Keratinocyte (primary cell): ENCODE measurements around the gene TP63. TPM values are rescaled to one million over a fixed set of nuclear protein-coding genes. Genes with fewer than 3 reads are reported as not detected.
A peak's percentile ranks its signal among the peaks of the same experiment; 100 is the strongest.

Experiments used
- DNase-seq: peaks from one replicate; pipeline ENCODE4 v3.0.0-alpha.2; 2011; ENCODE audit warnings: low read depth, missing footprints, low spot score
- FAIRE-seq: peaks from 2 replicates; lab custom pipeline; 2011; peaks lifted over from hg19 to GRCh38; lab: Jason Lieb, UNC
- H2AFZ ChIP-seq: 2 replicates; pipeline ENCODE4 v1.6.0; 2012; ENCODE audit warnings: low read length, control low read depth, inconsistent platforms; ENCODE audit not compliant: control insufficient read depth
- H3K27ac ChIP-seq: 2 replicates; pipeline ENCODE4 v1.5.1; 2011; ENCODE audit warnings: low read length; ENCODE audit not compliant: control insufficient read depth, insufficient read depth
- H3K27me3 ChIP-seq: 3 replicates; pipeline ENCODE4 v1.6.0; 2011; ENCODE audit warnings: low read length; ENCODE audit not compliant: control insufficient read depth, insufficient read depth; ENCODE audit errors: extremely low read depth
- H3K36me3 ChIP-seq, 2 experiments: 2 replicates in 1 of 2; 3 replicates in 1 of 2; pipeline ENCODE4 v1.5.1; 2011; ENCODE audit warnings: low read length in 2 of 2, mild to moderate bottlenecking in 1 of 2; ENCODE audit not compliant: control insufficient read depth in 2 of 2, insufficient read depth in 2 of 2; ENCODE audit errors: extremely low read depth in 1 of 2
- H3K4me1 ChIP-seq: 3 replicates; pipeline ENCODE4 v1.5.1; 2011; ENCODE audit warnings: low read length; ENCODE audit not compliant: control insufficient read depth, insufficient read depth; ENCODE audit errors: extremely low read depth
- H3K4me2 ChIP-seq: 3 replicates; pipeline ENCODE4 v1.6.0; 2011; ENCODE audit warnings: low read depth, low read length; ENCODE audit not compliant: control insufficient read depth, insufficient read depth; ENCODE audit errors: extremely low read depth
- H3K4me3 ChIP-seq, 3 experiments: fragments of 200-600 bp in 1 of 3; sonication (generic) in 1 of 3; 2 replicates in 2 of 3; 3 replicates in 1 of 3; pipeline ENCODE4 v1.5.1; 2011 to 2016; ENCODE audit warnings: low read length in 3 of 3, mild to moderate bottlenecking in 3 of 3, control low read depth in 2 of 3, inconsistent platforms in 1 of 3, low read depth in 1 of 3, mixed read lengths in 1 of 3, mixed run types in 1 of 3, moderate library complexity in 1 of 3; ENCODE audit not compliant: control insufficient read depth in 2 of 3, insufficient read depth in 2 of 3; ENCODE audit errors: extremely low read depth in 1 of 3
- H3K79me2 ChIP-seq: 2 replicates; pipeline ENCODE4 v1.6.0; 2012; ENCODE audit warnings: low read length; ENCODE audit not compliant: control insufficient read depth, insufficient read depth
- H3K9ac ChIP-seq: 3 replicates; pipeline ENCODE4 v1.6.0; 2011; ENCODE audit warnings: low read length; ENCODE audit not compliant: control insufficient read depth, insufficient read depth; ENCODE audit errors: extremely low read depth
- H3K9me1 ChIP-seq: 3 replicates; pipeline ENCODE4 v1.6.0; 2011; ENCODE audit warnings: low read length; ENCODE audit not compliant: control insufficient read depth, insufficient read depth; ENCODE audit errors: extremely low read depth
- H3K9me3 ChIP-seq: 2 replicates; pipeline ENCODE4 v1.5.1; 2012; ENCODE audit warnings: low read depth, low read length; ENCODE audit not compliant: control insufficient read depth
- H4K20me1 ChIP-seq: 3 replicates; pipeline ENCODE4 v1.6.0; 2011; ENCODE audit warnings: low read length; ENCODE audit not compliant: control insufficient read depth, insufficient read depth; ENCODE audit errors: extremely low read depth
- EZH2 ChIP-seq: IDR thresholded peaks from one replicate; pipeline ENCODE4 v1.6.1; 2012; ENCODE audit warnings: inconsistent platforms, mild to moderate bottlenecking, low read length, moderate library complexity
- dilution Hi-C: fragments of 300-500 bp; cut with MboI; formaldehyde crosslinking; loops from one replicate; pipeline ENCODE4 v1.7.0; 2020; ENCODE audit warnings: low sequenced_read_pairs; ENCODE audit not compliant: extremely low pct_ligation_motif_present
- polyA plus RNA-seq, 5 experiments: library from polyadenylated mRNA; depleted of rRNA in 3 of 5; stranded (reverse) in 3 of 5; stranded (forward) in 1 of 5; unstranded in 1 of 5; fragments of >200 nt; gene quantifications; 1 replicate in 1 of 5; 2 replicates in 3 of 5; 3 replicates in 1 of 5; pipeline versions ENCODE4 v1.2.1 to v1.2.3, GENCODE V29; 2011 to 2012; ENCODE audit warnings: missing spikeins in 2 of 5, low read depth in 1 of 5, low replicate concordance in 1 of 5
- TF ChIP-seq, protein P1 (sequence below), 3 experiments: IDR thresholded peaks in 1 of 3; conservative IDR thresholded peaks in 1 of 3; optimal IDR thresholded peaks in 1 of 3; 2 replicates in 2 of 3; 3 replicates in 1 of 3; pipeline versions ENCODE3 to v1.5.1; 2011; ENCODE audit warnings: low read length in 3 of 3, mild to moderate bottlenecking in 3 of 3, moderate library complexity in 2 of 3, control low read depth in 1 of 3, inconsistent platforms in 1 of 3; ENCODE audit not compliant: insufficient read depth in 2 of 3; ENCODE audit errors: extremely low read depth in 1 of 3

TP63 gene
- polyA plus RNA-seq, 1 donor (not counting 4 experiments of a cell fraction or from before 2014, with no cell fraction given) = 214 TPM

DNA sequence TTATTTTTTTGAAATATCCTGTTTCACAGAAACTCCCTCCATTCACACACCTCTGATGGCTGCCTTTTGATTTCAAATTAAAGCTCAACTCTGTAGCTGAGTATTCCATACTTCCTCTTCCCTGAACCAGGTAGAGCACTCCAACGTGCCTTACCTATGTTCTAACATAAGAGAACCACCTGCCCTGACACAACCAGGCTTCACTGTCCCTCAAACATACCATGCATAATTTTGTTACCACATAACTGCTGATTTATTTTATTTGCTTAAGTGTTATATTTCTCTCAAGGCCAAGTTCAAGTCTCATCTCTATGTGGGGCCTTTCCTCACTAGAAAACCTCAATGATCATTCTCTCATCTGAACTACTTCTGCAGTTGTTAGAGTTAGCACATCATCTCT is 279.8 kb downstream of the TP63 start:
- Histone ChIP-seq H3K9me3 (no peaks in the 10 kb centered on the region), H3K4me2 (no peak overlapping the region), H3K4me1 (peaks cover 74% of the 10 kb centered on the region), H3K9ac (no peak overlapping the region), H3K79me2 (no peaks in the 10 kb centered on the region), H2AFZ (no peak overlapping the region), H3K27me3 (no peaks in the 10 kb centered on the region), H3K4me3 (no peak overlapping the region), H4K20me1 (no peaks in the 10 kb centered on the region), H3K36me3 (no peaks in the 10 kb centered on the region), H3K9me1 (no peaks in the 10 kb centered on the region), H3K27ac (peak overlapping the region; percentile 99)
- TF ChIP-seq, protein P1, sequence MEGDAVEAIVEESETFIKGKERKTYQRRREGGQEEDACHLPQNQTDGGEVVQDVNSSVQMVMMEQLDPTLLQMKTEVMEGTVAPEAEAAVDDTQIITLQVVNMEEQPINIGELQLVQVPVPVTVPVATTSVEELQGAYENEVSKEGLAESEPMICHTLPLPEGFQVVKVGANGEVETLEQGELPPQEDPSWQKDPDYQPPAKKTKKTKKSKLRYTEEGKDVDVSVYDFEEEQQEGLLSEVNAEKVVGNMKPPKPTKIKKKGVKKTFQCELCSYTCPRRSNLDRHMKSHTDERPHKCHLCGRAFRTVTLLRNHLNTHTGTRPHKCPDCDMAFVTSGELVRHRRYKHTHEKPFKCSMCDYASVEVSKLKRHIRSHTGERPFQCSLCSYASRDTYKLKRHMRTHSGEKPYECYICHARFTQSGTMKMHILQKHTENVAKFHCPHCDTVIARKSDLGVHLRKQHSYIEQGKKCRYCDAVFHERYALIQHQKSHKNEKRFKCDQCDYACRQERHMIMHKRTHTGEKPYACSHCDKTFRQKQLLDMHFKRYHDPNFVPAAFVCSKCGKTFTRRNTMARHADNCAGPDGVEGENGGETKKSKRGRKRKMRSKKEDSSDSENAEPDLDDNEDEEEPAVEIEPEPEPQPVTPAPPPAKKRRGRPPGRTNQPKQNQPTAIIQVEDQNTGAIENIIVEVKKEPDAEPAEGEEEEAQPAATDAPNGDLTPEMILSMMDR (optimal IDR thresholded peaks at IDR 0.05 in 1 of 3, IDR thresholded peaks at IDR 0.05 in 1 of 3, conservative IDR thresholded peaks at IDR 0.05 in 1 of 3; ENCODE audit: extremely low read depth in 1 of 3, insufficient read depth in 2 of 3, low read length in 3 of 3) = no peak
- no peak for TF ChIP-seq EZH2
- DNase-seq (no peak), FAIRE-seq (peak; percentile 20)
- dilution Hi-C loops = no loop called here

DNA sequence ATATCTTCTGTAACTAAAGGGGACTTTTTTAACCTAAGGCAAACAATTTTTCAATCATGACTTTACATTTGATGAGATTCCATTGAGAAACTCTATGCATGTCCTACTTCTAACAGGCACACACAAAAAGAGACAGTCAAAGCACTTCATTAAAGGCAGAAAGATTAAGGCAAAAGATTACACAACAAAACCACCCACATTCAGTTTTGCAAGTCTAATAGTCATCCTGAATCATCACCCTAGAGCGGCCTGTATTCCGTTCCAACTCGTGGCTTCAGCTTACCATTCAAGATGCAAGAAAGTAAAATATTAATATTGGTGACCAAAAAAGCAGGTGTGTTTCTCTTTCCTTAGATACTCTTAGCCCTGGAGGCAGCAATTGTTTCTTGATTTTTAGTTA is 283.6 kb downstream of the TP63 start:
- FAIRE-seq = peak; percentile 83
- H3K4me3 ChIP-seq = peak overlapping the region in 1 of 3 experiments; percentile 26

More for the DNA sequence above, 283.6 kb downstream of the TP63 start:
- H3K9ac ChIP-seq = peak overlapping the region; percentile 45
- no peaks in the 10 kb centered on the region for H4K20me1 ChIP-seq
- no peaks in the 10 kb centered on the region for H3K9me3 ChIP-seq
- TF ChIP-seq, protein P1 (optimal IDR thresholded peaks at IDR 0.05 in 1 of 3, IDR thresholded peaks at IDR 0.05 in 1 of 3, conservative IDR thresholded peaks at IDR 0.05 in 1 of 3; ENCODE audit: extremely low read depth in 1 of 3, insufficient read depth in 2 of 3, low read length in 3 of 3) = no peak
- peaks cover 47% of the 10 kb centered on the region for H3K4me1 ChIP-seq
- H3K79me2 ChIP-seq = no peaks in the 10 kb centered on the region
- H3K9me1 ChIP-seq = no peaks in the 10 kb centered on the region
- peak overlapping the region; percentile 79 for H3K27ac ChIP-seq
- peak overlapping the region; percentile 25 for H3K4me2 ChIP-seq
- no peaks in the 10 kb centered on the region for H3K36me3 ChIP-seq
- dilution Hi-C loops = no loop called here
- H2AFZ ChIP-seq = no peak overlapping the region
- no peaks in the 10 kb centered on the region for H3K27me3 ChIP-seq
- DNase-seq = peak; percentile 93
